Nucleus accumbens (tissue), 56 donors: ENCODE results near the gene FAM53A.
"Not testable (repeated sequence)": the region's sequence is repeated elsewhere in the genome, so short reads cannot be mapped to it uniquely, and the experiment has no call there.

Source experiments
- DNase-seq, 56 donors: peaks; one replicate each; lab custom pipeline; 2025; lab: John Stamatoyannopoulos, UW

The FAM53A gene

DNA sequence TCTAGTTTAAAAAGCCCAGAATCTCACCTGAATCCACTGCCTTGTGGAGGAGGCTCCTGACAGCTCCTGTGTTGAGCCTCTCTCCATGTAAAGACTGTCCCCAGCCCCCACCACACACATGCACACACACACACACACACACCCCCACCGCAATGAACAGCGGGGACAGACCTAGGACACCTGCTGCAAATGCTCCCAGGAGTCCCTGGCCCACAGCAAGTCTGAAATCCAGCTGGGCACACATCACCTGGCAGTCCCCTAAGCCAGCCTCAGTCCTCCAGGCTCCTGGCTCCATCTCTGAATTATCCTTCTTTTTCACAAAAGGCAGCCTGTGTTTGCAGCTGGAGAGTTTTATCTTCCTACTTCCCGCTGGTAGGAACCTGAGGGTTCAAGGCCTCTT, 6.6 kb upstream of the FAM53A start:
- DNase-seq: no peak

DNA sequence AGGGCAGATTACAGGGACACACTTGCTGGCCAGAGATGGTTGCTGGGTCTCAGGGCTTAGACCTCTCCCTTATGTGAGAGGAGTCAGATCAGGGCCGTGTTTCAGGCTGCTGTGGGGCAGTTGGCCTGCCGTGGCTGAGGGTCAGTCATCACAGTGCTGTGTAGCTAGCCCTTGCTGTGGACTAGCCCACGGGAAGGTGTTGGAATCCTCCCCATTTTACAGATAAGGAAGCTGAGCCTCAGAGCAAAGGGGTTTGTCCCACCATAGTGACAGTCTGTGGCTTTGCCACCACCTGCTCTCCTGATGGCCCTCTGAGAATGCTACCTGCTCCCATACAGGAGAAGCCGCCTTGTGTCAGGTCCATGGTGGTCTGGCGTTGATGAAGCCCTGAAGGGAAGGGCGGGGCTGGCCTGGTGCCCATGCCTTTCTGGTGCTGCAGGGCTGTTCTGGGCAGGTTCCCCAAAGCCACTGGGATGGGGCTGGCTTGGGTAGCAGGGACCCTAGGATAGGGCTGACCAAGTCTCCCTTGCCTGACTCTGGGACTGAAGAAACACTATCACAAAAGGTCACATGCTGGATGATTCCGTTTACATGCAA, 2.4 kb upstream of the FAM53A start:
- DNase-seq: no peak

DNA sequence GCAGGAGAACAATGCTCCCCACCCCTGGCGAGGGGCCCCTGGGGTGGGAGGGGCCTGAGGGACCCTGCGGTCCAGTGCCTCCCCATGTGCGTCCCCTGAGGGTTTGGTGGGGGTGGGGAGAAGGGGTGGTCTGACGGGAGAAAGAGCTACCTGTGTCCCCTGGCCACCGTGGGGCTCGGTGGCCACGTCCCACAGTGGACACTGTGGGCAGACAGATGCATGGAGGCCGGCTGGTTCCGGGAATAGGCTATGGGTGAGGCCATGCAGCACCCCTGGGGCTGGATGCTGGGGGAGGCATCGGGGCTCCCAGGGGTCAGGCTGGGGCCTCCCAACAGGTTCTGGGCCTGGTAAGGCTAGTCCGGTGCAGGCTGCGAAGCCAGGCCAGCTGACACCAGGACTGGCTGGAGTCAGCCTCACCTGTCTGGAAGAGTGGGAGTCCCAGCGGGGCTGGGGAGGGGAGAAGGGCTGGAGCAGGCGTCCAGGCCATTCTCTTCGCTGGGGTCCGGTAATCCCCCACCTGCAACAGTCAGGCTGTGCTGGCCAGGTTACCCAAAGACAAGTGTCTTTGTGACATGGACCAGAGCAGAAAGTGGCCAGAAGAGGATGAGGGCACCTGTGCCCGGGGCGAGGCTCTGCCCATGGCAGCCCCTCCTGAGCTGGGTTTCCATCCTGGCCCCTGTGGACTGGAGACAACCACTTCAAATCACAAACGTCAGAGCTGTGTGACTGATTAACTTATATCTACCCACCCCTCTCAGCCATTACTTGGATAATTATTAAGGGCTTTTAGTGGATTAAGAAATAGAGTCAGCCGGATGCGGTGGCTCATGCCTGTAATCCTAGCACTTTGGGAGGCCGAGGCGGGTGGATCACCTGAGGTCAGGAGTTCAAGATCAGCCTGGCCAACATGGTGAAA, 1.4 kb upstream of the FAM53A start:
- no peak for DNase-seq

DNA sequence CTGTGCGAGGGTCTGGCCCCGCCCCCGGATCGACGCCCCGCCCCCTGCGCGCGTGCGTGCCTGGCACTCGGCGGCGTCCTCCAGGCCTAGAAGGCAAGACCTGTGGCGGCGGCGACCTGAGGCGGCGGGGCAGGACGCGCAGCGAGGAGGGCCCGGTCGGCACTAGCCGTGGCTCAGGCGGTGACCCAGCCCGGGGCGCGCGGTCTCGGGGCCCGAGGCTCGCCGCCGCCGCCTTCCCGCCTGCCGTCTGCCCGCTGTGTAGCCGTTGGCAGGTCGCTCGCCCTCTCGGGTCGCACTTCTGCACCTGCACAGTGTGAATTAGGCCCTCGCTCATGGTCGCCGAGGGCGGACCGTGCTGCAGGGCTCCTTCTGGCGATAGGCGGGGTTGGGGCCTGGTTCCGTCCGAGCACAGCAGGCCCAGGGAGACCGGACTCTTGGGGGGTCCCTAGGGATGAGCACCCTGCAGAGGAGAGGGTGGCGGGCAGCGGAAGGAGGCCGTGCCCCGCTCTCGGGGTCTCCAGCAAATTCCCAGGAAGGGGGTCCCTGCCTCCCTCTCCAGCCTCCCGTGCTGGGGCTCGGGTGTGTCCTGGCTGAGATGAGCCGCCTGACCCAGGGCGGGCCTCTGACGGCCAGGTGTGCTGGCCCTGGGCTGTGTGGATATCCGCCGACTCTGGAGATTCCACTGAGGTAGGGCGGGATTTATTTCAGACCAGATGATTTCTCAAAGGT, 557 bp upstream of the FAM53A start:
- peak in 20 of 56 donors; percentile 14 to 85 (median 69) for DNase-seq

DNA sequence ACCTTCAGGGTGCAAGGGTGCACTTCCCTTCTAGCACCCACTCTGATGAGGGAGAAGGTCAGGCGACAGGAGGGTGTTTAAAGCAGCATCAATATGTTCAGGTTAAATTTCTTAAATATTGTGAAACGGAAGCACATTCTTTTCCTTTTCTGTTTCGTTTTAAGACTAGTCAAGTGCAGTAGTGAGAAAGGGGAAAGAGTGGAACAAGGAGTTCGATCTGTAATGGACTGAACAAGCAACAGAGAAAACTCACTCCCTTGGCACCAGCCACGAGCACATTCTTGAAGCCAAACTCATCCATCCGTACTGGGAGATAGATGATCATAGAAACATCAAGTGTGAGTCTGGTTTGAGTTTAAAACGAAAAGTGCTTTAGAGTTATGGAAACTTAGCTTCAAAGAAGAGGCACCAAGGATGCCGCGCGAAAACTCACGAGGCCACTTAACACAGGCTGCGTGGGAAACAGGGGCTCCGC, 815 bp downstream of the FAM53A start:
- peak in 2 of 56 donors; percentile 13 to 22 for DNase-seq

DNA sequence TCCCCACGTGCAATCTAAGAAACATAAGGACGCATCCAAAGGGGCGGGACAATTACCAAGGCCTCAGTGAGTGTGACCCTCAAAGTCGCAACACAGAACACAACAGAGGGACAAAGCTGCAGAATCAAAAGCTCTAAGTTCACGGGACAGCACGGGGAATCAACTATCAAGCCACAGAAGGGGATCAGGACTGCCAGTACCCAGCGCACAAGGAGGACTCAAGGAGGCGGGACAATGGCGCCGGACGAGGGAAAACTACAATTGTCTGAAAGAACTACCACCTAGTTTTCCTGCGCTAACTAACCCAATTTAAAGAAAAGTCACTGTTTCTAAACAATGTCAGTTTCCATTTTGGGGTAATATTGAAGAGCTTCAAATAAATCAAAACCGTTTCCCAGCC, 1.3 kb downstream of the FAM53A start:
- no peak for DNase-seq

DNA sequence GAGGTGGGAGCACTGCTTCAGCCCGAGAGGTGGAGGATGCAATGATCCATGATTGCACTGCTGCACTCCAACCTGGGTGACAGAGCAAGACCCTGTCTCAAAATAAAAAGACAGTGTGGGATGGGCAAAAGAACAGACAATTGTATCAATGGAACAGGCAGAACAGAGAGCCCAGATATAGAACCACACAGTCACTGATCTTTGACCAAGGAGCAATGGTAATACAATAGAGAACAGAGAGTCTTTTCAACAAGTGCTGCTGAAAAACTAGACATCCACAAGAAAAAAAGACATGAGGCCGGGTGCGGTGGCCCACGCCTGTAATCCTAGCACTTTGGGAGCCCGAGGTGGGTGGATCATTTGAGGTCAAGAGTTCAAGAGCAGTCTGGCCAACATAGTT, 5.9 kb downstream of the FAM53A start:
- DNase-seq: no peak

DNA sequence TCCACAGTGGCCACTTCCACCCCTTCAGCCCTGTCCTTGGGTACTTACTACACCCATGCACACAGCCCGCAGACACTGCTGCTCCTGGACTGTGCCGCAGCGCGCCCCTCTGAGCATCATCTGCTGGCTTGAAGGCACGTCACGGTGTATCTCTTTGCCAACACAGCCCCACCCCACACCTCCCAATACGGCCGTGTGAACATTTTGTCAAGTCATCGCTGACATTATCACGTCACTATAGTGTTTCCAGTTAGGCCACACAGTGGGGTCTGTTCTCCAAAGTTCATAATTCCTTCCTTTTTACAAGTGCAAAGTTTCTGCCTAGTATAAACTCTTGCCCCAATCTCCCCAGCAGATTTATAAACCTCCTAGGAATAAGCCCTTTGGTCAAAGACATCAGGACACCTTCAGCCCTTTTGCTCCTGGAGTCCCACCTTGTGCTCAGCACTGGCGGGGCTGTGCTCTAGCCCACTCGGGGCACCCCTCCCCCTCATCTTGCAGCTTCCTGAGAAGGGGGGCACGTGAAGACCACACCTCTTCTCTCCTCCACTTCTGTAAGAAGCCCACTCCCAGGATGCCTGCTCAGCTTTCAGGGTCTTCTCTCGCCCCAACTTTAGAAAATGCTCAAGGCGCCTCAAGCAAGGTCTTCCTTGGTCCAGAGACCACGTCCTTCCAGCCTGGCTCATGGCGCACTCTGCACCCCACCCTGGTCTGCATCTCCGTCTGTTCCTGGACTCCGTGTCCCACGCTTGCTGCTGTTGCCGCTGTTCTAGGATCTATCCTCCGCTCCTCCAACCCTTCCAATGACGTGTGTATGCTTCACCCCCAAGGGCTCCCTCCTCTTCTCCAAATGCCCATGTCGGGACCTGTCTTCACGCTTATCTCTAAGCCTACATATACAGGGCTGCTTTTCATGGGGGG, 7.2 kb downstream of the FAM53A start:
- no peak for DNase-seq

DNA sequence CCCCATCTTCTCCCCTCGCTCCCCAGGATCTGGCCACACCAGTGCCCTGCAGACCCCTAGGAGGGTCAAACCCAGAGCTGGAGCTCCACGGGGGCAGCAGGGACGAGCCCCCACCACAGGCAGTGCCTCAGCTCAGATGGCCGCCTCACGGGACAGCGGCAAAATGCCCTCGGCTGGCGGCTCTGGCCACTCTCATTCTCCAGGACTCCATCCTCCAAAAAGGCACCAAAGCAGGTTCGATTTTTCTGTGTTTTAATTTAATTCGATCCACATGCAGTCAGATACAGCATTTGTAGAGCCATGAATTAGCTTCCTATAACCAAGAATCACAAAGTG, 8.3 kb downstream of the FAM53A start:
- DNase-seq: no peak

DNA sequence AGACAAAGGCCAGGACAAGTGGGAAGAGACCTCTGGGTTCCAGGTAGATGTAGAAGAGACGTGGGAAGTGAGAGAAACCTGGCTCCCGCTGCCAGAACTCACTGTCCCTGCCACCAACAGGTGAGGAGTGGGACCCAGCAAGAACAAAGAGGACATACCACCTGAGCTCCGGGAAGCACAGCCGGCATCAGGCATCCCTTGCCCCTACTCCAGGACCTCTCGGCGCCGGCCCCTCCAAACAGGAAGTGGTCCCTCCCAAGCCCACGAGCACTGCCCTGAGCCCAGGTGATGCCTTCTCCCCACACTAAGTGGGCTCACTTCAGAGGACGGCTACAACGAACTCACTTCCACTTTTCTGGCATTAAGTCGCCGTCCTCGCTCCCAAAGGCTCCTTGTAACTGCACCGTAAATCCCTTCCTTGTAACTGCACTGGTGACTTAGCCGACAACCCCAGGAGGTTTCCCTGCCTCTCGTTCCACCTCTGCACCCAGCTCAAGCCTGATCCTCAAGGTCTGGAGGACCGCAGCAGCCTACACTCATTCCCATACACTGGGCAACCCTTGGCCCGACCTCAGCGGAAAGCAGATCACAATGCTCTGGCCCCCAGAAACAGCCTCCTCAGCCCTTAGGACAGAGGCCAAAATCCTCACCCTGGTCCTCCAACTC, 8.8 kb downstream of the FAM53A start:
- no peak for DNase-seq

DNA sequence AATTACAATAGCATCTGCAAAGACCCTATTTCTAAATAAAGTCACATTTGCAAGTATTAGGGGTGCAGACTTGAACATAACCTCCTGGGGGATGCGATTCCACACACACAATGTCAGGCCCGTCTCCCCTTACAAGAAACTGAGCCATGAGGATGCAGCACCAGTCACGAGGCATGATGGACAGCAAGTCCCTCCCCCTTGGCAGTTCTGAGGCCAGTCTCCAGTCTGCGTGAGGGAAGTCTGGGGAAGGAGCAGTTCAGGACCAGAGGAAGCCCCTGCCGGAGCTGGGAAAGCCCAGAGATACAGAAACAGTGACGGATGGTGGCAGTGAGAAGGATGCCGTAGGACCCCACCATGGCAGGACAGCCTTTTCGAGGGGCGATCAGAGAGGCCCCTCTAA, 9.4 kb downstream of the FAM53A start:
- DNase-seq: peak in 23 of 56 donors; percentile 6 to 70 (median 24)

DNA sequence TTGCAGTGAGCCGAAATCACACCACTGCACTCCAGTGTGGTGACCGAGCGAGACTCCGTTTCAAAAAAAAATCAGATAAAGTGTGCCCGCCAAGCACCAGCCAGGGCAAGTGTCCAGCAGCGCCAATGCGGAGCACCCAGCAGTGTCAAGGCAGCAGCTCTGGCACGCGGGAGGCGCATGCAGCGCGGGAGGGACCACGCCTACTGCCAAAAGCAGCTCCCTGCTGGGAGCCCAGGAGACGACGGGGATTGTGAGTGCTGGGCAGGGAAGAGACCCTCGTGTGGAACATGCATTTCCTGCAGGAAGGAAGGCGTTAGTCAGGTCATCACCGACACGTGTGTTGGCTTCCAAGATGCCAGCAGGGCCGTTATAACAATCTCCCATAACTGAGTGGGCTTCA, 10.4 kb downstream of the FAM53A start:
- DNase-seq: no peak

DNA sequence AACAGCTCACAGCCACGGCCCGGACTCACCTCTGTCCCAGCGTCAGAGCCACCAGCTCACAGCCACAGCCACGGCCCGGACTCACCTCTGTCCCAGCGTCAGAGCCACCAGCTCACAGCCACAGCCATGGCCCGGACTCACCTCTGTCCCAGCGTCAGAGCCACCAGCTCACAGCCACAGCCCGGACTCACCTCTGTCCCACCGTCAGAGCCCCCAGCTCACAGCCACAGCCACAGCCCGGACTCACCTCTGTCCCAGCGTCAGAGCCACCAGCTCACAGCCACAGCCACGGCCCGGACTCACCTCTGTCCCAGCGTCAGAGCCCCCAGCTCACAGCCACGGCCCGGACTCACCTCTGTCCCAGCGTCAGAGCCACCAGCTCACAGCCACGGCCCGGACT, 13.1 kb downstream of the FAM53A start:
- DNase-seq: not testable (repeated sequence)

DNA sequence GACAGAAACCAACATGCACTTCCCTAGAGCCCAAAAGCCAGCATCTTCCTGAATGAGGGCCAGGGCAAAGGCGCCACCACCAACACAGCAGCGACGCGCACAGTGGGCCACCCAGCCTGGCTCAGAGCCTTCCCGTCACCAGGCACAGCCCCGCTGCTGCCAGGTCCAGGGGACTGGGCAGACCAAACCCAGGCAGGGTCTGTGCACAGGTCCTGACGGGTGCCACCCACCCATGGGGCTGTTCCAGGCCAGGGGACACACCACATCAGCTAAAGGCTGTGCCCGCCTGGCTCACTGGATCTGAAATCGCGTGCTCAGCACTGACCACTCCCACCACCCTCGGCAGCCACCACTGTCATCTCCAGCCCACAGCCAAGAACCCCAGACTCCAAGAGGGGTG, 13.8 kb downstream of the FAM53A start:
- no peak for DNase-seq

DNA sequence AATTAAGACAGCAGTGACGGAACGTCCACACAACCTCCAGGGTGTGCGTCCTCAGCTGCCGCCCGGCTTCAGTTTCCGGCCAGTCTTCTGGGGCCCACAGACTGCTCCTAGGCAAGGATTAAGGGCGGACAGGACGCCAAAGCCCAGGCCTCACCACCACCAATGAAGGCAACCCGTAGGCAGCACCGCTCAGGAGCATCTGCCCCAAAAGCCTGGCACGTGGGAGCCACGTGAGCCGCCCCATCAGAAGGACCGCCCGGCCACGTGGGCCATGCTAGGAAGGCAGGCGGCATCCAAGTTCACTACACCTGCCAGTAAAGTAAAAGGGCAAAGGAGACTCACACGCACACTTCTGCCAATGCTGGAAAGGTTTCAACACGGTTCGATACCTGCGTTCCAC, 14.3 kb downstream of the FAM53A start:
- DNase-seq: no peak

DNA sequence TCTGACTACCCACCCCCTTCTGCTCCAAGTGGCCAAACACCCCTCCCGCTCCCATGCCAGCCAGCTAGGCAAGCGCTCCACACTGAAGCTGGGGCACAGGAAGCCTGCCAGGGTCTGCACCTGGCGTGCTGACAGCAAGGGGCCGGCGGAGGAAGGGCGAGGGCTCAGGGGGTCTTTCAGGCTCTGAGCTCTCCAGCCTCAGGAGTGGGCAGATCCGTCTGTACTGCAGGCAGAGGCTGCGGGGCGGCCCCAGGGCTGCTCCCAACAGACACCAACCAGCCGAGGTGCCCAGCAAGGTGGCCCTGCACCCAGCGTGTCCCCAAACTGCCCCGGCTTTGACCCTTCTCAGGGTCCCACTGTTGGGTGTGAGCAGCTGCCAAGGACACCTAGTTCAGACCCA, 14.8 kb downstream of the FAM53A start:
- no peak for DNase-seq

DNA sequence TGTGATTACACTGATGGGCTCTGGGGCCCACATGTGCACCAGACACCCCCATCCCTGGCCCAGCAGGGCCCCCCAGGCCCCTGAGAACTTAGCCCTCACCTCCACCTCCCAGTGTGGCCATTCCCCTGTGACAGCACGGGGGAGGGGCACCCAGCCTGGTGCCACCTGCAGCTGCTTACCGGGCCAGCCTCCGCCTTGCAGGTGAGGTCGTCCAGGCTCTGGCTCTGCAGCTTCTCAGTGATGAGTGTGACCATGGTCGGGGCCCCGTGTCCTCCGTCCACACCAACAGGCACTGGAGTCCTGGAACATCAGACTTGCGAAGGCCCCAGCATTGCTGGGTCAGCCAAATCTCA, 15.6 kb downstream of the FAM53A start:
- DNase-seq: no peak

DNA sequence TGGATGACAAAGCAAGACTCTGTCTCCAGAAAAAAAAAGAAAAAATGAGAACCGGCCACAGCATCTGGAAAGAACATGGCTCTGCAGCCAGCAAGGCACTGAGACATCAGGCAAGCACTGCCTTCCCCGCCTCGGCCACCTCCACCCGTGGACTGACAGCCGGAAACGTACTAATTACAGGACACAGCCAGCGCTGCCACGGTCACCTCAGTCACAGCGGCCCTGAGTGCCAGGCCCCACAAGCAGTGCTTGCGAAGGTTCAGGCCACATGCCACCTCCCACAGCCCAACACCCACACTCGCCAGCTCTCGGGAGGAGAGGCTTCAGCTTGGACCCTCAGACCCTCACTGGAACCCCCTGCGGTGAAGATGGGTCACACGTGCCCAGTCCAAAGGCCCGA, 16.8 kb downstream of the FAM53A start:
- no peak for DNase-seq

DNA sequence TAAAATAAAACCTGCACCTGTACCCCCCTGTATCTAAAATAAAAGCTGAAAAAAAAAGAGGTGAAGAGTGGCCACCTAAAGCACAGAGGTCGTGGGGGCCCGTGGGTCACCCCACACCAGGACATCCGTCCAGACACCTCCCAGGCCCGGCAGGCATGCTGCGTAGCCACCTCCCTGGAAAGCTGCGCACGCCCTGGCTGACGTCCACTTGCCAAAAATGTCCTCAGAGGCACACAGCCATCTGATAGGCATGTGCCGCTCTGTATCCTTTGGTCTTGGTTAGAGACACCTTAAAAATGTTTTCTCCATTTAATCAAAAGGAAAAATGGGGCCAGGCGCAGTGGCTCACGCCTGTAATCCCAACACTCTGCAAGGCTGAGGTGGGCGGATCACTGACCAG, 17.7 kb downstream of the FAM53A start:
- no peak for DNase-seq

DNA sequence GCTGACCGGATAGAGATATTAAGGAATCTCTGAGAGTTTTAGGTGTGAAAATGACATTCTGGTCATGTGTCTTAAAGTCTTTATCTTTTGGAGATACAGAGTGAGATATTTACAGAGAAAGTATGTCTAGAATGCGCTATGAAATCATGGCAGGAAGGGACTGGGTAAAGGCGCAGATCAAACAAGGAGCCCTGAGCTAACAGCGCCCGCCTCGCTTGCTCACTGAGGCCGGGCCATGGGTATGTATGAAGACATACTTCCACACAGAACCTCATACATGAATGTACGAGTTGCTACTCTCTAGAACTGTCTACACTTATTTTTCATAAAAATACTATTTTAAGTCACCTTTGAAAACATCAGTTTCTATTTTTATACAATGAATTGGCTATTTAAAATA, 20.0 kb downstream of the FAM53A start:
- no peak for DNase-seq
